COR-L47 (cell line): ENCODE measurements around the gene RFLNA.
"Not testable (repeated sequence)": the region's sequence is repeated elsewhere in the genome, so short reads cannot be mapped to it uniquely, and the experiment has no call there.

Source experiments
- DNase-seq: peaks from one replicate; lab custom pipeline; 2025; lab: John Stamatoyannopoulos, UW

RFLNA gene

GRCh38 chr12:124283326-124283725 is 11.6 kb upstream of the RFLNA start:
- DNase-seq, result no peak

GRCh38 chr12:124284368-124284767 is 10.5 kb upstream of the RFLNA start:
- no peak for DNase-seq

DNA sequence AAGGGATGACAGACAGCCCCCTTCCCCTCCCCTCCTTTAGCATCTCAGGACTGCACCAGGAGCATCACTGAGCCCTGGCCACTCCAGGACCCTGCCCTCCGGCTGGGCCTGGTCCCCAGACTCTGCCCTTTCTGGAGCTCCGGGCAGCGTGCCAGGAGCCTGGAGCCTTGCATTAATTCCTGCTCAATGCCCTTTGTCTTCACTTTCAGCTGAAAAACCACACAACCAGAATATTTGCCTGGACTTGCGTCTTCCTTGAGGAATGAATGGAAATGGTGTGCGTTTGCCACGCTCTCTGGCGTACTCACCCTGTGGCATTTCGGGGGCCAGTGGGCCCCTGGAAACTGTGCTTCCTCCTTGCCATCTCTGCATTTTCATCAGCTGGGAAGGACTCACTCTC is 8.5 kb upstream of the RFLNA start:
- no peak for DNase-seq

DNA sequence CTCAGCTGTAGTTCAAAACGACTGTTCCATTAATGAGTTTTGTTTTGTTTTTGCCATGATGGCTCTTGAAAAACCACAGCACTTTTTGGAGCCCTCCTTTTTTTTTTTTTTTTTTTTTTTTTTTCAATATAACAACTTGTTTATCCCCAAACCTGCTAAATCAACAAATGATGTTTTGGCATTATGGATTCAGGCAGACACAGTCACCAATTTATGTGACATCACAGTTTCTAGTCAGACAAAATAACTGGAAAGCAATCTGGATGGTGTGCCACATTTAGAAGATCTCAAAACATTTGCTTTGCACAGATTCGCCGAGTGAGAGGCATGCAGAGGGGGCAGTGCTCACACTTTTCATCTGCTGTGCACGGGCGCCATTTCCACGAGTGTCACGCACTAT is 7.9 kb upstream of the RFLNA start:
- no peak for DNase-seq

GRCh38 chr12:124289634-124290600 is 5.0 kb upstream of the RFLNA start:
- no peak for DNase-seq

- DNase-seq, result no peak
These were observed 2.5 kb upstream of the RFLNA start for GRCh38 chr12:124292385-124292784.

DNA sequence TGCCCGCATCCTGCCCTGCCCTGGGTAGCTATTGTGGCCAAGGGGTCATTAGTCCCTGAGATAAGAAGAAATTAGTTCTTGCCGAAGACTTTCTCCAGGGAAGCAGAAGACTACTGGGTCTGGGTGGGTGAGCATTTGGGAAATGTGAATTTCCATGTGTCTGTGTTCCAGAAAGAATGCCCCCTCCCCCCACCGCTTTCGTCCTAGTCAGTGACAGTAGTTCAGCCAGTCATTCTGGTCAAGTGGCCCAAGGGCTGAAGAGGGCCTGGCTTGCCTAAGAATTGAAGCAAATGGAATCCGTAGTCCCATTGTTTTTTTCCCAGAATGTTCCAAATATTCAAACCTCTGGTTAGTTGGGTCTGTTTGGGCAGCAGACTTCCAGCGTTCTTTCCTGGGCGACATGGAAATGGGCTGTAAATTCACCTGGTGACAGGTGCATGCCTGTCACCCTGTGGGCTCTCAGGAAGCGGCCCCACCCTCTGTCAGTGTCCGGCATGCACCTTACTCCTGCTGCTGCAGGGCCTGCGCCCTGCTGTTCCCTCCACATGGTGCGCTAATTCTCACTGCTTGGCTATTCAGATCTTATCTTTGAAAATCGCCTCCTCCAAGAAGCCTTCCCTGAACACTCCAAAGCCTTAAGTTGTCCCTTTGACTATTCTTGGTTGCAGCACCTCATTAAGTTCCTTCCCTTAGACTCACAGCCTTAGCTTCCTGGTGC is 1.4 kb upstream of the RFLNA start:
- DNase-seq, result no peak

DNA sequence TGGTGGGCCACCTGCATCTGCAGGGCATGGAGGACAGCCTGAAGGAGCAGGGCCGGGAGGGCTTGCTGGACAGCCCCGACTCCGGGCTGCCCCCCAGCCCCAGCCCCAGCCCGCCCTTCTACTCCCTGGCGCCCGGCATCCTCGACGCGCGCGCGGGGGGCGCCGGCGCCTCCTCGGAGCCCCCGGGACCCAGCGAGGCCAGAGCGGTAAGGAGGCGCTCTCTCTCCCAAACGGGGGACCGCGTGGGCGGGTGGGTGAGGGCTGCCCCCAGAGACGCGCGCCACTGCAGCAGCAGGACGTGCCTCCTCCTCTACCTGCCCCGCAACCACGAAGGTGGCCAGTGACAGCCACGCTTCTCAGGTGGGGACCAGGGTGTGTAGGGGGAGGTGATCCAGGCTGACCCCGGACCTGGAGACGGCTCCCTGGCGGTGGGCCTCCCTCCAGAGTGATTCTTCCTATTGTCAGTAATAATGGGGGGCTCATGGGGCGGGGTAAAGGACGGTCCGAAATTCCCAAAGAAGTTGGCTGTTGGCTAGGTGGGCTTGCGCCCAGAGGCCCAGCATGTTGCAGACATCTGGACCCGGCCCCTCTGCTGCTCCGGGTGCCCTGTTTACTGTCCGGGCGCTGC is 652 bp downstream of the RFLNA start:
- DNase-seq, result no peak

DNA sequence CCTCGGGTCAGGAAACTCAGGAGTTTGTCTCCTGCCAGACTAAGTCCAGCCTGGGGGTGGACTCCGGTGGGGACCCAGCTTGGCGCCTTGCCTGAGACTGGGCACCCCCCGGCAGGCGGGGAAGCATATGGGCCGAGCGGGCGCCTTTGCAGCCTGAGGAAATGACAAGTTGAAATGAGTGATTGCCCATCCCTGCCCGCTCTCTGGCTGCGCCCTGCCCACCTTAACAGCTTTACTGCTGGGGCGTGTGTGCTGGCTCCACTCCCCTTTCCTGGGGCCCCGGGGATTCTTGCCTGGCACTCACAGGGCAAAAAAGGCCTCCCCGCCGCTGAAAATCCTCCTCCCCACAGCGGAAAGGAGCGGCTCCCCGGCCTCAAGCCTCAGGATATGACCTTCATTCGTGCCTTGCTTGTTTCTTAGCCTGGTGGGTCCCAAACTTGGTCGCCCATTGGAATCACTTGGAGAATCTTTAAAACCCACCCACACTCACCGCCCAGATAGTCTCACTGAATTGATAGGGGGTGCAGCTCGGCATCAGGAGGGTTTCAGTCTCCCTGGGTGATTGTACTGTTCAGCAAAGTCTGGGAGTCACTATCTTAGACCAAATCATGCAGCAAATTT is 1.5 kb downstream of the RFLNA start:
- no peak for DNase-seq

- no peak for DNase-seq
These were observed 2.0 kb downstream of the RFLNA start for GRCh38 chr12:124296916-124297351.

GRCh38 chr12:124297389-124297788 is 2.5 kb downstream of the RFLNA start:
- DNase-seq, result no peak

DNA sequence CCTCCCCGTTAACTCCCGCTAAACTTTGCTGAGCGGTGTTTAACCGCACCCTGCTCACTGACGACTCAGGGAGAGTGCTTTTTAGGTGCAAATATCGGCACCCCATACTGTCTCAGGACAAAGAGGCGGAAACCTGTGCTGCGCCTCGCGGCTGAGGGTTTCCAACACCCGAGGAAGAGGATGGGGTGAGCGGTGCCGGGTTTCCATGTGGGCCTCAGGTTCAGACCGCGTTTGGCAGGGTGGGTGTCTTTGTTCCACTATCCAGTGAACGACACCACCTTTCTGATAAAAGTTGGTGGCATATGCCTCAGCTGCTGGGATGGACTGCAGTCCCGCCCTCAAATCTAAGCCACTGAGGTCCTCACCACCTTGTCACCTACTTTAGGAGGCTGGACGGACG is 3.0 kb downstream of the RFLNA start:
- no peak for DNase-seq

DNA sequence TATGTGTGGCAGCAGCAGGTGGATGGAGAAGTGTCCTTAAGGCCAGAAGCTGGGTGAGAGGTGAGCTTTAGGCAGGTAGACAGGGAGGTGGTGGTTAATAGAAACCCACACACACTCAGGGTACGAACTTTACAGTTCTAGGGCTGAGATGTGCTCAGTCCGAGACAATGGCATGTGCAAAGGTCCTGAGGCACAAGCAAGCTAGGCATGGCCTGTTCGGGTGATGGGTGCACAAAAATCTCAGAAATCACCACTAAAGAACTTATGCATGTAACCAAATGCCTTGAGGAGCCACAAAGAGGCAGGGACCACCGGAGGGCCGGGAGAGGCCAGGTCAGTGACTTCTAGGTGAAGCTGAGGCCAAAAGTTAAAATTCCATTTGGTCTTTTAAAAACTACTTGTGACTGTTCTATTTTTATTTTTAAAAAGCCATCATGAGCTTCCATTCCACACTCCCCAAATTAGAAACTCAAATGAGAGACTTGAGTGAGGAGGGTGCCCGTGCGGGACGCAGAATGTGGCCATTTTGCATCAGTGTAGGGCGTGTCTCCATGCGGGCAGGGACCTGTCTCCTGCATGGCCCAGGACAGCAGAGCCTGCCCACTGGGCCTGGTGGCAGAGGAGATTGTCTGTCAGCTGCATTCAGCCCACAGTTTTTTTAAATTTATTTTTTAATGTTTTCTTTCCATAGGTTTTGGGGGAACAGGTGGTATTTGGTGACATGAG is 4.0 kb downstream of the RFLNA start:
- no peak for DNase-seq

DNA sequence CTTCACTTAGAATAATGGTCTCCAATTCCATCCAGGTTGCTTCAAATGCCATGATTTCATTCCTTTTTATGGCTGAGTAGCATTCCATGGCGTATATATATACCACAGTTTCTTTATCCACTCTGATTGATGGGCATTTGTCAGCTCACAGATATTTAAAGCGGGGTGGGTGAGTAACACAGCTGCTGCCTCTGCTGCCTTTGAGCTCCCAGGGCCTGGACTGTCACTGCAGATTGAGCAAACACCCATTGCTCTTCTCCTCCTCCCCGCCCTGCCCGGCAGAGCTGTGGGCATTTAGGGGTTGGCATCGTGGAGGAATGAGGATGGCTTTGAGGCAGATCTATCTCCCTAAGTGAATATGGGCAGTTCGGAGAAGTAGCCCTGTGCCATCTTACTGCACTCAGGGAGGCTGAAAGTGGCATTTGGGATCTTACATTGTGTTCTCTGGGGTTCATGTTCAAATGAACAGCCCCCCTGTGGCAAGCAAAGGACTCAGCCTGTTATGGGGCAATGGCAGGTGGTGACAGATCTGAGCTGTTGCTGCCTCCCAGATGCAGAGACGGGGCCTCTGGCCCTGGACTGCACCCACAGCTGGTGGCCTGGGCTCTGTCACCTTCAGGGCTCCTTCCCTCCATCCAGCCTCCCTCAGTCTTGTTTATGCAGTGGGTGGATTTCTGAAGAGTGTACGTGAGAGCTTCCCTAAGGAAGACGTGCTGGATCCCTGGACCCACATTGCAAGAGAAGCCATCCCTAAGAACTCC is 4.9 kb downstream of the RFLNA start:
- no peak for DNase-seq

- DNase-seq, result not testable (repeated sequence)
These were observed 5.8 kb downstream of the RFLNA start for GRCh38 chr12:124300657-124301056.

DNA sequence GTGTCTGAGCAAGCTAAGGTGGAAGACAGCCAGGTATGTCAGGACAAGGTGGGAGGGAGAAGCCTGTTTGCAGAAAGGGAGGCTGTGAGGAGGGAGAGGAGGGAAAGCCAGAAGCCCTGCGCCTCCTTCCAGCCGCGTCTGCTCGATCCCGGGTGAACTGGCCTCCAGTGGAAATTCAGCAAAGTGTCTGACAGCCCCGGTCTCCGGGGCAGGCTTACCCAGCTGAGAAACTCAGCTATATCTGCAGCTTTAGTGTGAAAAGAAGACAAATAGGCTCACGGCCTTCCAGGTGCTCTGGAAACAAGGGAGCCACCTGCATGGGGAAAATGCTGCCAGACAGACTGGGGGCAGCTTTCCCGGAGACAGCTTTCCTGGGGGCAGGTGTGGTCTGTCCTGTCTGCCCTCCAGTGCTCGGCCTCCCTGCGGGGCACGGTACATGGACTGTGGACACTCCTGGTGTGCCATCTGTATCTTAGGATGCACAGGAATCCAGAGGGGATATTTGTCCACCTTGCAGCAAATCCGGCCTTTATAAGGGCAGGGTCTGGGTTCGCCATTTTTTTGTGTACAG is 6.3 kb downstream of the RFLNA start:
- no peak for DNase-seq

DNA sequence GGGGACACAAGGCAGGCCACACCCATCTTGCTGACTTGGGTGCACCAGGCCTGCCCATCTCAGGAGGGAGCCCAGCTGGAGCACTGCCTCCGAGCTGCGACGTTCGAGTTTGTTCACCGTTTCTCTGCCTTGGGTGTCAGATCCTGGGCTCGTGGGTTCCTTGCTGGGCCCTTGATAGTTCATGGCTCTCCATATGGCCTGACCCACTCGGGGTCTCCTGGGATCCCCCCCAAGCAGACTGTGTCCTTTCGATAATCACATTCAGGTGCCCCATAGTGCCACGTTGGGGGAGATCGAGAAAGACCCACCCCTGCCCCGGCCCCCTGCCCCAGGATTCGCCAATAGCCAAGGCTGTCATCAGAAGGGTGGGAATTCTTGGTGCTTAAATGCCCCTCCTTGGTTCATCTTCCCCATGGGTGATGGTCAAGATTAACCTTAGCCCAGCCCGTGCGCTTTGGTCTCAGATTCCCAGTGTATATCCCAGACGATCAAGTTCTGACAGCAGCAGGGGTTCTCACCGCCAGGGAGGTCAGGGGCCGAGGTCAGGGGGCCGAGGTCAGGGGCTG is 7.4 kb downstream of the RFLNA start:
- DNase-seq, result no peak

DNA sequence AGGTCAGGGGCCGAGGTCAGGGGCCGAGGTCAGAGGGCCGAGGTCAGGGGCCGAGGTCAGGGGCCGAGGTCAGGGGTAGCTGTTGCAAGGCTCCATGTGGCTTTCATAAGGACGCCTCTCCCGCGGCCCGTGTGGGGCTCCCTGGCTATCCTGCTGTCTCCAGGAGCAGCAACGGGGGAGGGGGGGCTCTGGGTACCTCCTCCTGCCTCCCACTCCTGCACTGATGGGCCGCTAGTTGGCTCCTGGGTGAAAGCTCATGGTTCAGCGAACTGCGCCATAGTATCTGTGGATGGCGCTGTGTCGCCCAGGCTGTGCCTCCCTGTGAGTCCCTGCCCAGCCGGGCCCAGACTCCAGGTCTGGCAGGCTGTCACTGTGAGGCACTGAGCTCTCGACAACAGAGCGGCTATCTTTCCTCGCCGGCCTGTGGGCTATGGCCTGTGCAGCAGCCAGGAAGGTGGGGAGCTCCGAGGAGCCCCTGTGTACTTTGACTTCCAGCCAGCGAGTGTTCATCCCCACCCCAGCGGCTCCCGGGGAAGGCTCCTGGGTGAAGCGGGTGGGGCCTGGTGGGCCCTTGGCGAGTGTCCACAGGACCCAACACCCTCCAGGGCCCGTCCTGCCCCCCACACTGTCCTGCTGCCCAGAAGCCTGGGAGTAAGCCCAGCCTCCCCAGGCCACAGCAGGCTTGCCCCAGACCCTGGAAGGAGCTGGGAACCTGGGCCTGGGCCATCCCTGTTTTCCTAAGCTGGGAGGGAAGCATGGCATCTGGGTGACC is 8.1 kb downstream of the RFLNA start:
- DNase-seq, result no peak

- DNase-seq, result no peak
These were observed 8.9 kb downstream of the RFLNA start for GRCh38 chr12:124303579-124304313.
